GM12873 (cell line): ENCODE measurements around the gene SENP3.

Experiments used
- CTCF ChIP-seq: IDR thresholded peaks from 2 replicates; pipeline ENCODE4 v1.5.1; 2012; ENCODE audit warnings: low read depth, mild to moderate bottlenecking, moderate library complexity, low read length, control low read depth; ENCODE audit not compliant: insufficient read depth; ENCODE audit errors: missing control alignments

The SENP3 gene

GRCh38 chr17:7579834-7580603 is 18.3 kb downstream of the SENP3 start:
- no peak for TF ChIP-seq CTCF

- TF ChIP-seq CTCF: no peak
These were observed 19.2 kb downstream of the SENP3 start for GRCh38 chr17:7580604-7581575.

DNA sequence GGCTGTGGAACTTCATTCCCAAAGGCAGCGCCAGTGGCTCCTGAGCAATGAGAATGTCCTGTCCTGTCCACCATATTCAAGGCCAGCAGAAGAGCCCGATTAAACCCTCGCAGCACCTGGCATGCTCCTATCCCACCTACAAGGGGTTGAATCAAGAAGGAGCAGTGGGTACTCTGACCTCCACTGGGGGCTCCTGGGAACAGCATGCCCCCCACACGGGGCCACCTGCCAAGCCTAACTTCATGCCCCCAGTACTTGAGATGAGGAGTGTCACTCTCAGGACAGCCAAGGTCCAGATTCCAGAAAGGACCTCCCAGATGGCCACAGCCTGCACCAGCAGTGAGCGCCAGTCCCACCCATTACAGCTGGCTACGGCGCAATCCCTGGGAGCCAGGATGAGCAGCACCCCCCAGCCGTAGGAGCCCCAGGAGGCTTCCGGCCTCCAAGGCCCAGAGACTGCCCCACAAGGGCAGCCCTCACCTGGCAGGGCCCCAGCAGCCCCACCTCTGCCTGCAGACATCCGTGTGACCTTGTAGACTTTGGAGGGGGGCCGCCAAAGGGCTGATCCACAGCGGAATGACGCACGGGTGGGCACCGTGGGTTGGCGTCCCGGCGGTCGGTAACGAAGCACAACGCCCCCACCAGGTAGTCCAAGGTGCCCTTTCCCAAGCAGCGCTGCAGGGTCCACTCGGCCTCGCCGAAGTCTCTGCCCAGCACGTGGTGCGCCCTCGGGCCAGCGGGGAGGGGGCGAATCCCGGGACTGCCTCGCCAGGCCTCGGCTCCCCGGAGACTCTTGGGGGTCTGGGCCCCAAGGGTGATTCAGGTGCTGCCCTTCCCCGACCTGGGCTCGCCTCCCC is 20.9 kb downstream of the SENP3 start:
- no peak for TF ChIP-seq CTCF

DNA sequence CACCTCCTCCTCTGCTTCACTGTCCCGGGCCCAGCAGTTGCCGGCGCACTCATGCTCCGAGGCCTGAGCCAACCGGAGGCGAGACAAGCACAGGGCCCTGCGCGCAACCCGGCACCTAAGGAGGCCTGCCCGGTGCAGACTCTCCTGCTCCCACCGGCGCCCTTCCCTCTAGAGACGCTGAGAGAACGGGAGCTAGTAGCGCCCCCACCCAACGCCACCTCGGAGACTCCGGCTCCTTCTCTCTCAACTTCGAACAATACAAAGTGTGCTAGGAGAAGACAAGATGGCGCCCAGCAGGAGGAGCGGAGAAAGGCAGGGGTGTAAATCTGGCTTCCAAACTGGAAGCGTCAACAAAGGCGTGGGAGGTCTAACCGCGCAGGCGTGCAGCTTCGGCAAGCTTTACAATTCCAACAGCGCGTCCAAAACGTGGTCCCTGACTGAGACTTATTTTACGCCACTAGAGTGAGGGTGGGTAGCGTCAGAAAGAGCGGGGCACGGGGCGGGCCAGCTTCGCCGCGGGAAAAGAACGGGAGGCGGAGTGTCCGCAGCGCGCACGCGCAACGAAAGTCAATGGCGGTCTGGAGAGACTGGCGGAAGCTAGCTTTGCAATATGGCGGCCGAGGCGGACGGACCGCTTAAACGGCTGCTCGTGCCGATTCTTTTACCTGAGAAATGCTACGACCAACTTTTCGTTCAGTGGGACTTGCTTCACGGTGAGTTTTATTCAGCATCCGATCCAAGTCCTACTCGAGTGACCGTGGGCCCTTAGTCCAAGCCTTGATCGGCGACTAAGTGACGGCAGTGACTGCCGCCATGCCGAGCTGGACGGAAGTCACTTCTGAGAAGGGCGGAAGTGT is 21.8 kb downstream of the SENP3 start, which contains the start of gene MPDU1:
TSS of gene MPDU1 (plus strand) at position 600 of the 857 bp plus-strand sequence. CDS start at position 611, 11 bp downstream.
- no peak for TF ChIP-seq CTCF

DNA sequence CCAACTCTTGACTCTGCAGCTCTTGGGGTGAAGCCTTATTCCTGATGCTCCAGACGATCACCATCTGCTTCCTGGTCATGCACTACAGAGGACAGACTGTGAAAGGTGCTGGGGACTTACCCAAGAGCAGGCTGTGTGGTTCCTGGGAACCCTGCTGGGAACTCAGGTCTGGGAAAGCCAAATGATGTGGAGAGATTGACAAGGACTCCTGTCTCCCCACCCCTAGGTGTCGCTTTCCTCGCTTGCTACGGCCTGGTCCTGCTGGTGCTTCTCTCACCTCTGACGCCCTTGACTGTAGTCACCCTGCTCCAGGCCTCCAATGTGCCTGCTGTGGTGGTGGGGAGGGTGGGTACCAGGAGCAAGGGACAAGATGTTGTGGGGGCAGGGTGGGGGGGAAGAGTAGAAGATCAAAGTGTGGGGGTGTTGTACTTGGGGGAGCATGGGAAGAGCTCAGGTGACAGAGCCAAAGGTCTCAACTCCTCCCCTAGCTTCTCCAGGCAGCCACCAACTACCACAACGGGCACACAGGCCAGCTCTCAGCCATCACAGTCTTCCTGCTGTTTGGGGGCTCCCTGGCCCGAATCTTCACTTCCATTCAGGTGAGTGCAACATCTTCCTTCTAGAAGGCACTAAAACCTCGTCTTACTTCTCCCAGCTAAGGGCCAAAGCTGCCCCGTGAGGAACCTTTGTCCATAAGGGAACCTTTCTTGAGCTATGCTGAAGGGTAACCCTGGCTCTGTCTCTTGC is 25.1 kb downstream of the SENP3 start:
- no peak for TF ChIP-seq CTCF
